NCI-H748 treated with DMSO at 0.1 percent for 48 hours (cell line): ENCODE results near the gene KCNJ10.
A peak's percentile ranks its signal among the peaks of the same experiment; 100 is the strongest.
"Not testable (repeated sequence)": the region's sequence is repeated elsewhere in the genome, so short reads cannot be mapped to it uniquely, and the experiment has no call there.

Experiments used
- DNase-seq: peaks from one replicate; lab custom pipeline; 2025; lab: John Stamatoyannopoulos, UW

The KCNJ10 gene

GRCh38 chr1:160061369-160062229 lies 8.4 kb downstream of the KCNJ10 start:
- no peak for DNase-seq

DNA sequence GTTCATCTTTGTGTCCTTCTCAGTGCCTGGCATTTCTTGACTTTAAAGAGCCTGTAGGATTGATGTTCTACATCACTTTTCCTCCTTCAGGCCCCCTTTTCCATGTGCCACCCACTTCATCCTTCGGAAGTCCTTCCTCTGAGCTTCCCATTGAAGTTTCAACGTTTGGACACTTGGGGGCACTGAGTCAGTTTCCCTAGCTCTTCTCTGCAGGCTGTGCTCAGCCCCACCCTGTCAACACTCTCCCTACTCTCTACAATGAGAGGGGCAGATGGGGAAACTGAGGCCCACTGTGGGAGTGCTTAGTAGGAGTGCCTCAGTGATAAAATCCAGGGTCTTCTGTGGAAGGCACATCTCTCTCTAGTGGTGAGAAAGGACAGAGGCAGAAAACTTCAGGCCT lies 11.9 kb downstream of the KCNJ10 start:
- no peak for DNase-seq

- DNase-seq, result no peak
These were observed 13.3 kb downstream of the KCNJ10 start for GRCh38 chr1:160056648-160057169.

GRCh38 chr1:160053548-160054365 lies 16.2 kb downstream of the KCNJ10 start:
- no peak for DNase-seq

DNA sequence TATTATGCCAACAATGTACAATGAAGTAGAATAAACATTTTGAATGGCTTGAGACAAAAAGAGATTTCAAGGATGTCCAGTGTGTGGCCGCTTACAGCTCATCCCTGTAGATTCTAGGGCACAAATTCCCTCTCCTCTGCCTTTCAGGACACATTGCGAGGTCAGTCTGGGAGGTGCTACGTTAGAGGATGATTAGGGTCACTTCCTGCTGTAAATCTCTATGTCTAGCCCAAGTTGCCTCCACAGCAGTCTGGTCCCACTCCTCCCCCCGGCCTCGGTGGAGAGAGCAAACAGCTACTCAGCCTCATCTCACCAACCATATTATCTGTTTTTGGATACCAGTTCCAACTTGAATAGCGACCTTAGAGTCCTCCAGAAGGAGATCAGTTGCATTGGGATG lies 17.0 kb downstream of the KCNJ10 start:
- no peak for DNase-seq

DNA sequence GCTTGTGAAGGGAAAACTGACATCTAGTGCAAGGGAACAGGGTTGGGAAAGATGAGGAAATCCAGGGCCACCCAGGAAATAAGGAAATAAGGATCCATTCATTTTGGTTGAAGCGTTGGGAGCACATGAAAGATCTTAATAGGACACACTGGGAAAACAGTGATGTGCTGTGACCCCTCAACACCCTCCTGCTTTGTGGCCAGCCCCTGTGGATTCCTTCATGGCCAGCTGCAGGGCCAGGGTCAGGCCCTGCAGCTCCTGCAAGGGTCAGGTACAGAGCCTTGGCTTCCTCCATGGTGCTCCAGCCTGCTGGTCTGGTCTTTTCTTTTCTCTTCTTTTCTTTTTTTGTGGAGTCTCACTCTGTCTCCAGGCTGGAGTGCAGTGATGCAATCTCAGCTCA lies 19.3 kb downstream of the KCNJ10 start:
- DNase-seq, result no peak

GRCh38 chr1:160050182-160050581 lies 19.8 kb downstream of the KCNJ10 start:
- DNase-seq, result not testable (repeated sequence)

GRCh38 chr1:160049101-160049500 lies 20.9 kb downstream of the KCNJ10 start:
- no peak for DNase-seq

GRCh38 chr1:160048335-160048734 lies 21.6 kb downstream of the KCNJ10 start:
- DNase-seq, result no peak

- no peak for DNase-seq
These were observed 22.6 kb downstream of the KCNJ10 start for GRCh38 chr1:160047111-160047991.

DNA sequence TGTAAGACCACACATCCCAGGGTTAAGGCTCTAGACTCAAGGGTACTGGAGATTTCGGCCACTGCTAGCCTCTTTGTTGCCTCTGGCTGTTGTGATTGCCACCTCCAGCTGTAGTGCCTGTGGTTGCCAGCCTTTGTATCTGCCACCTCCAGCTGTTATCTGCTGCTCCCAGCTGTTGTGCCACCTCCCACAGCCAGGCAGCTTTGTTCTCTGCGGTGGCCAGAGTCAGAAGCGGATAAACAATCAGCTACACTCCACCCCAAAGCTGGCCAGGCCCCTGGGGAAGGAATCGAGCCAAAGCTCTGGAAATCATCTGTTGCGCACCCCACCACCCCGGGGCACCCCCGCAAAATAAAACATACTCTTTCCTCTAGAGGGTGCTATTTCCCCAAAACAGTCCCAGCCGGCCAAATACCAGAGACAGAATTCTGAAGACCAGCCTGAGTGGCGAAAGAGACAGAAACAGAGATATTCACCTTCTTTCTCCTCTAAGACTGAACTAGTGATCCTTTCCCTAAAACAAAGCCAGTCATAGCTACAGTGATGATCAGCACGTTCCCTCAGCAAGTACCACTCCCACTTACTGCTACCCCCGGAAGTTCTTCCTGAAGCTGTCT lies 23.4 kb downstream of the KCNJ10 start:
- no peak for DNase-seq

GRCh38 chr1:160045653-160046052 lies 24.3 kb downstream of the KCNJ10 start:
- DNase-seq, result no peak

DNA sequence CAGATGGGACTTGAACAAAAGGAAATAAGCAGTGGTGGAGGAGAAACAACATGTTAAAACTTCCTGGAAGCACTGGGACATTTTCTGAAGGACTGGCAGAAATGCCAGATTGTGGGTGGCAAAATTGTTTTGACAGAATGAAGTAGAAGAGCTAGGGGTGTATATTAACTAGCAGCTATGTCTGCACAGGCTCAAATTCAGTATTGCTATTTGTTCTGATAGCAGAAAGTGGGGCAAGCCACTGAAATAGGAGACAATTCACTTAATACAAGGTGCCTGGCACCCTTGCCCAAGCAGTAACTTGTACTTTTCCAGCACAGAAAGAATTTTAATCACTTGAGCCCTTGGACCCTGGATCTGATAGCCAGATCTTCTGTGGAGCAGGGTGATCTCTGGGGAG lies 26.4 kb downstream of the KCNJ10 start:
- DNase-seq, result no peak

DNA sequence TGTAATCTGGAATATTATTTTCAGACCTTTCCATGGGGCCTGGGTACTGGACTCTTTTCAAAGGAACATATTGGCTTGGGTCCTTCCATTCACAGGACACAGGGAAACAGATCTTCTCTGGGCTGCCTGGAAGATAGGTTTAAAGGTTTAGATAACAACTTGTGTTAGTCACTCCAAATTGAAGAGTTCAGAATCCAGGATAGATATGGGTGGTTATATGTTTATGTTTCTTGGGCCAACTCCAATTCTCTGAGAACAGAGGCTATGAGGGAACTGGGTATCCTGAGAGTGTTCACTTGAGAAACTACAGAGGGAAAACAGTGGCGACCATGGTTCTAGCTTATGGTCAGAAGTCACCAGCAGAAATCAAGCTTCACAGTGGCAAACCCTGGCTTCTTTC lies 29.5 kb downstream of the KCNJ10 start:
- no peak for DNase-seq

DNA sequence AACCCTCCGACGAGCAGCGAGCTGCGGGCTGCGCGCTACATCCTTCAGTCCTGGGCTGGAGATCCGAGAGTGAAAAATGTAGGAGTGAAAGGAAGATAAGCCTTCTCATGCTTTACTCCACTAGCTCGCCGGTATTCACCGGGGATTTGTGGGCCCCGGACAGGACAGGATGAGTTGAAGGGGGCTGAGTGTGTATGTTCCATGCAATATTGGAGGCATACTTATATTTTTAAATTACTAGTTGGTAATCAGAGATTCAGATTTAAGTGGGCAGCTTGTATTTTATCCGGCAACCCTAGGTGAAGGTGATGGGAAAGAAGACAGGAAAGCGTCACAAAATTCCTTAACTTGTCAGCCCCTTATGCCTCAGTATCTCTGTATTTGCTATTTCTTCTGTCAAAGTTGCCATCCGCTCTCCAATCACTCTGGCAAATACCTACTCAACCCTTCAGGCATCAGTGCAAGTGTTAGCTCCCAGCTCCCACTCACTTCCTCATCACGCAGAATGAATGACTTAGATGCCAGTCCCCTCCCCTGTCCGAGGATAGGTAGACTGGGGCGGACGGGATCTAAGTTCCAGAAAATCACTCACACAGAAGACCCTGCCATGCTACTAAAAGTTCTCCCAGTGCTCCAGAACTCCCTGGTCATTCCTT lies 37.7 kb downstream of the KCNJ10 start:
- no peak for DNase-seq

GRCh38 chr1:160031365-160032164 lies 38.4 kb downstream of the KCNJ10 start, which contains the start of gene PIGM:
Gene PIGM, minus strand, starts transcription at chr1:160031990. Its CDS starts 251 bp downstream, at chr1:160031739.
- peak; percentile 90 for DNase-seq

DNA sequence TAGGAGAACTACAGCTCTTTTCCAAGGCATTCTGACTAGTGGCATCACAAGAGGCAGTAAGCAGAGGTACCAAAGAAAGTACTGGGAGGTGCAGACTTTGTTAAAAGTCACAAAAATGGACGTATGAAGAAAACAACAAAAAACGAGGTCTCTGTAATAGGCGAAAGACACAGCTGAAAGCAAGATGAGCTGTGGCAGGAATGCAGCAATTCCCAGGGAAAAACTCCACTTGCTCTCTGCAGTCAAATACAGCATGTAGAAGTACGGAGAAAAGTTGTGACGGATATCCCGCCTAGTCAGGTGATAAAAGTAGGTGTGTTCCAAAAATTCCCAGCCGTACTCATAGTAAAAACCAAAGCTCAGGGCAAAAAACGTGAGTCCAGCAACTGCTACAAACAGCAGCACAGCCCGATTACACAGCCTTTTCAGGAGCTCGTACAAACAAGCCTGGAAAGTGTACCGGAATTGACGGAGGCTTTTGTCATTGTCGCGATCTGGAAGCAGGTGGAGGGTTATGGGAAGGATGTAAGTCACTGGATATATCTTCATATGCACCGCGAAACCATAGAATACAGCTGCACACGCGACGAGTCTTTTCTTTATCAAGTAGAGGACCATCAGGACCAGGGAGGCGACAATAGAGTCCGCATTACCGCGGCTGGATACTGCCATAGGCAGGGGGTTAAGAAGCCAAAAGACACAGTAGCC lies 39.1 kb downstream of the KCNJ10 start:
- DNase-seq, result no peak

- DNase-seq, result no peak
These were observed 41.5 kb downstream of the KCNJ10 start for GRCh38 chr1:160028426-160028825.

DNA sequence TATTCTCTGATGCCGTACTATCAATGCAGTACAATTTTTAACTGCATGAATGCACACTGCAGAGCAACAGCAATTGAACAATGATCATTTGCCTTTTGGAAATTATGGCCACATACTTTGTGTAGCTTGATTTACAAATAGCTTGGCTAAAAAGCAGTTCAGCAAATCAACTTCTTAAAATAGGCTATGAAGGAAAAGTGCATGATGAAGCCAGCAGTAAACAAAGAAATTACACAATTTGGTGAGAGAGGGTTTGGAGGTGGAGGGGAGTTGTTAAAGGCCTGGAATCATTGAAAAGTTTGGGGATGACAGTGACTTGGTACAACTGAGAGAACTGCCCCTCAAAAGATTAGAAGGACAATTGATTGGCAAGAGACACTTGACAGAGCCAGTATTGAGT lies 44.6 kb downstream of the KCNJ10 start:
- no peak for DNase-seq
